Nephron (organoid): ENCODE results near the gene PGD.

ENCODE experiments used
- H3K27ac Mint-ChIP-seq, 3 experiments: 2 replicates each; pipeline ENCODE4 v1.8.0; 2020; ENCODE audit warnings: mixed read lengths in 3 of 3, mild to moderate bottlenecking in 2 of 3, moderate library complexity in 1 of 3
- H3K27me3 Mint-ChIP-seq: 2 replicates; pipeline ENCODE4 v1.8.0; 2021; ENCODE audit warnings: low read depth, mild to moderate bottlenecking, moderate library complexity, mixed read lengths
- H3K36me3 Mint-ChIP-seq: 2 replicates; pipeline ENCODE4 v1.8.0; 2020; ENCODE audit warnings: low read depth, mixed read lengths
- H3K4me1 Mint-ChIP-seq: 2 replicates; pipeline ENCODE4 v1.8.0; 2020; ENCODE audit warnings: mixed read lengths
- H3K4me3 Mint-ChIP-seq, 3 experiments: 2 replicates each; pipeline ENCODE4 v1.8.0; 2020; ENCODE audit warnings: mild to moderate bottlenecking in 3 of 3, mixed read lengths in 3 of 3, moderate library complexity in 2 of 3
- H3K9me3 Mint-ChIP-seq: 2 replicates; pipeline ENCODE4 v1.8.0; 2020; ENCODE audit warnings: mixed read lengths
- TF ChIP-seq, protein P1 (sequence below), 3 experiments: fragments of 200-600 bp; sonication (generic); IDR thresholded peaks; one replicate each; pipeline ENCODE4 v1.5.0; 2021; ENCODE audit warnings: antibody characterized with exemption in 3 of 3; ENCODE audit not compliant: unreplicated experiment in 3 of 3

Gene PGD

DNA sequence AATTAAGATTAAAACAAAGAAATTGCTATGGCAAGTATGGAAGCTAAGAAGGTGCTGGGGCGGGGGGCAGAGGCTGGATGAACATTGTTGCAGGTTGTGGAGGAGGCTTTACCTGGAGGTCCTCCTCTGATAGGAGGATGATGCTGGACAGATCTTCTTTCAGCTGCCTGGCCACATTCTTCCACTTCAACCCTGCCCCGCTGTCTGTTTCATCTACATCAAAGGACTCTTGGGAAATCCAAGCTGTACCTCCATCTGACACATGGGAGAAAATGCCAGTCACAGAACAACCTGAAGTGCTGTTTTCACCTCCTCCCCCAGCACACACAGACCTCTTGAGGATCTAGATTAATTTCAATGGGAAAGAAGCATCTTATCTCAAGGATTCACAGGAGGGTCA, 68.2 kb downstream of the PGD start:
- TF ChIP-seq, protein P1, sequence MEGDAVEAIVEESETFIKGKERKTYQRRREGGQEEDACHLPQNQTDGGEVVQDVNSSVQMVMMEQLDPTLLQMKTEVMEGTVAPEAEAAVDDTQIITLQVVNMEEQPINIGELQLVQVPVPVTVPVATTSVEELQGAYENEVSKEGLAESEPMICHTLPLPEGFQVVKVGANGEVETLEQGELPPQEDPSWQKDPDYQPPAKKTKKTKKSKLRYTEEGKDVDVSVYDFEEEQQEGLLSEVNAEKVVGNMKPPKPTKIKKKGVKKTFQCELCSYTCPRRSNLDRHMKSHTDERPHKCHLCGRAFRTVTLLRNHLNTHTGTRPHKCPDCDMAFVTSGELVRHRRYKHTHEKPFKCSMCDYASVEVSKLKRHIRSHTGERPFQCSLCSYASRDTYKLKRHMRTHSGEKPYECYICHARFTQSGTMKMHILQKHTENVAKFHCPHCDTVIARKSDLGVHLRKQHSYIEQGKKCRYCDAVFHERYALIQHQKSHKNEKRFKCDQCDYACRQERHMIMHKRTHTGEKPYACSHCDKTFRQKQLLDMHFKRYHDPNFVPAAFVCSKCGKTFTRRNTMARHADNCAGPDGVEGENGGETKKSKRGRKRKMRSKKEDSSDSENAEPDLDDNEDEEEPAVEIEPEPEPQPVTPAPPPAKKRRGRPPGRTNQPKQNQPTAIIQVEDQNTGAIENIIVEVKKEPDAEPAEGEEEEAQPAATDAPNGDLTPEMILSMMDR (IDR thresholded peaks at IDR 0.05; ENCODE audit: unreplicated experiment in 3 of 3) = no peak
- Mint-ChIP-seq H3K4me3 (no peak overlapping the region), H3K27ac (no peak overlapping the region), H3K36me3 (peaks cover 46% of the 10 kb centered on the region), H3K9me3 (no peaks in the 10 kb centered on the region), H3K27me3 (no peaks in the 10 kb centered on the region), H3K4me1 (no peaks in the 10 kb centered on the region)

DNA sequence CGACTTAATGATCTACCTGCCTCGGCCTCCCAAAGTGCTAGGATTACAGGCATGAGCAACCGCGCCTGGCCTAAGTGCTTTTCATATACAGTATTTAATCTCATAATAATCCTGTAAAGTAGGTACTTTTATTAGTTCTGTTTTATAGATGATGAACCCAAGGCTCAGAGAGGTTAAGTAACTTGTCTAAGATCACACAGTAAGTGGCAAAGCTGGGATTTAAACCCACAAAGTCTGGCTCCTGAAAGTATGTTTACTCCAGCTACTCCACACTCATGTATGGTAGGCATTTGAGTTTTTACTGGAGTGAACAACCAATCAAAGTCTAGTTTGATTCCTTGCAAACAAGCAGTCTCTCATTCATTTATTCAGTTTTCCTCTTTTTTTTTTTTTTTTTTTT, 71.2 kb downstream of the PGD start:
- H3K36me3 Mint-ChIP-seq = peaks cover 23% of the 10 kb centered on the region
- no peaks in the 10 kb centered on the region for H3K27me3 Mint-ChIP-seq
- TF ChIP-seq, protein P1 (IDR thresholded peaks at IDR 0.05; ENCODE audit: unreplicated experiment in 3 of 3) = no peak

More for the DNA sequence above, 71.2 kb downstream of the PGD start:
- peaks cover 16% of the 10 kb centered on the region for H3K4me1 Mint-ChIP-seq
- no peak overlapping the region for H3K27ac Mint-ChIP-seq
- no peak overlapping the region for H3K4me3 Mint-ChIP-seq
- H3K9me3 Mint-ChIP-seq = no peaks in the 10 kb centered on the region
